HG03442 (cell line): ENCODE data around the gene LRP3.
"Not testable (repeated sequence)": the region's sequence is repeated elsewhere in the genome, so short reads cannot be mapped to it uniquely, and the experiment has no call there.

Experiments used
- ATAC-seq: cut with Tn5 transposase; IDR thresholded peaks from one replicate; pipeline ENCODE4 v1.9.1; 2021; ENCODE audit warnings: mild to moderate bottlenecking, moderate library complexity; ENCODE audit not compliant: unreplicated experiment

The LRP3 gene, protein sequence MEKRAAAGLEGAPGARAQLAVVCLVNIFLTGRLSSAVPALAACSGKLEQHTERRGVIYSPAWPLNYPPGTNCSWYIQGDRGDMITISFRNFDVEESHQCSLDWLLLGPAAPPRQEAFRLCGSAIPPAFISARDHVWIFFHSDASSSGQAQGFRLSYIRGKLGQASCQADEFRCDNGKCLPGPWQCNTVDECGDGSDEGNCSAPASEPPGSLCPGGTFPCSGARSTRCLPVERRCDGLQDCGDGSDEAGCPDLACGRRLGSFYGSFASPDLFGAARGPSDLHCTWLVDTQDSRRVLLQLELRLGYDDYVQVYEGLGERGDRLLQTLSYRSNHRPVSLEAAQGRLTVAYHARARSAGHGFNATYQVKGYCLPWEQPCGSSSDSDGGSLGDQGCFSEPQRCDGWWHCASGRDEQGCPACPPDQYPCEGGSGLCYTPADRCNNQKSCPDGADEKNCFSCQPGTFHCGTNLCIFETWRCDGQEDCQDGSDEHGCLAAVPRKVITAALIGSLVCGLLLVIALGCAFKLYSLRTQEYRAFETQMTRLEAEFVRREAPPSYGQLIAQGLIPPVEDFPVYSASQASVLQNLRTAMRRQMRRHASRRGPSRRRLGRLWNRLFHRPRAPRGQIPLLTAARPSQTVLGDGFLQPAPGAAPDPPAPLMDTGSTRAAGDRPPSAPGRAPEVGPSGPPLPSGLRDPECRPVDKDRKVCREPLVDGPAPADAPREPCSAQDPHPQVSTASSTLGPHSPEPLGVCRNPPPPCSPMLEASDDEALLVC

GRCh38 chr19:33193865-33194362, at the start of gene LRP3:
Gene LRP3, plus strand, starts transcription at chr19:33194330. Its CDS starts 456 bp downstream, at chr19:33194786.
- no peak for ATAC-seq

DNA sequence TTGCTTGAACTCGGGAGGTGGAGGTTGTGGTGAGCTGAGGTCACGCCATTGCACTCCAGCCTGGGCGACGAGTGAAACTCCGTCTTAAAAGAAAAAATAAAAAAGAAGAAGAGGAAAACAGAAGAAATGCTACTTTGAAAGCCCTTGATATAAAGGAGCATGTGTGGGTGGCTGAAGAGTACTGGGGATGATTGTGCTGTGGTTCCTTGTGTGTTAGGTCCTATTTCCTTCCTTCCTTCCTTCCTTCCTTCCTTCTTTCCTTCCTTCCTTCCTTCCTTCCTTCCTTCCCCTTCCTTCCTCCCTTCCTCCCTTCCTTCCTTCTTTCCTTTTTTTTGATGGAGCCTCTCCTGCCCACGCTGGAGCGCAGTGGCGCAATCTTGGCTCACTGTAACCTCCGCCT, 47.9 kb upstream of the LRP3 start:
- no peak for ATAC-seq

GRCh38 chr19:33147538-33147937, 46.6 kb upstream of the LRP3 start:
- no peak for ATAC-seq

DNA sequence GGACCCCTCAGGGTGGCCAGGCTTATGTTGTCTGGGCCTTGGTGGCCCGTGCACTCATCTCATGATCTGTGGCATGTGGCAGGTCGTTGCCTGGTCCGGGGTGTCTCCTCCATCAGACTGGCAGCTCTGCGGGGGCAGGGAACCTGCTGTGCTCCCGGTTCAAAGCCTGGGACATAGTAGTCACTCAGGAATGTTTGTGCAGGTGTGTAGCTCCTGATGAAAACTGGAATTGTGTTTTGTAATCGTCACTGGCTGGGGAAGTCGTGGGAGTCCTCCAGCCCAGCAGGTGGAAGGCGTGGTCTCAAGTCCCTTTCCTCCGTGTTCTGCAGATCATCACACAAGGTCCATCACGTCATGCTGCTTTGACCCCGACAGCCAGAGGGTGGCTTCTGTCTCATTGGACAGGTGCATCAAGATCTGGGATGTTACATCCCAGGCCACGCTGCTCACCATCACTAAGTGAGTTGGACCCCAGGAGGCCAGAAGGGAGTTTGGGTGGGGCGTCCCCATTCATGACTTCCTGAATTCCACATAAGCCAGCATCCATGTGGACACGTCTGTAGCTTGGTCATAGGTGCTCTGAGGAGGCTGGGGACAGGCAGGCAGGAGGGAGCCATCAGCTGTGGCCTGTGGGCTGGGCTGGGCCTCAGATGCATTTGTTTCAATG, 43.1 kb upstream of the LRP3 start:
- ATAC-seq: no peak

- no peak for ATAC-seq
Observed at GRCh38 chr19:33152176-33152575, 42.0 kb upstream of the LRP3 start.

- not testable (repeated sequence) for ATAC-seq
Observed at GRCh38 chr19:33152625-33153024, 41.5 kb upstream of the LRP3 start.

DNA sequence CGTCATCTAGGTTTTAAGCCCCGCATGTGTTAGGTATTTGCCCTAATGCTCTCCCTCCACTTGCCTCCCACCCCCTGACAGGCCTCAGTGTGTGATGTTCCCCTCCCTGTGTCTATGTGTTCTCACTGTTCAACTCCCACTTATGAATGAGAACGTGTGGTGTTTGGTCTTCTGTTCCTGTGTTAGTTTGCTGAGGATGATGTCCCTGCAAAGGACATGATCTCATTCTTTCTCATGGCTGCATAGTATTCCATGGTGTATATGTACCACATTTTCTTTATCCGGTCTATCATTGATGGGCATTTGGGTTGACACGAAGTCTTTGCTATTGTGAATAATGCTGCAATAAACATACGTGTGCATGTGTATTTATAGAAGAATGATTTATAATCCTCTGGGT, 39.8 kb upstream of the LRP3 start:
- not testable (repeated sequence) for ATAC-seq

- ATAC-seq: no peak
Observed at GRCh38 chr19:33156334-33156733, 37.8 kb upstream of the LRP3 start.

DNA sequence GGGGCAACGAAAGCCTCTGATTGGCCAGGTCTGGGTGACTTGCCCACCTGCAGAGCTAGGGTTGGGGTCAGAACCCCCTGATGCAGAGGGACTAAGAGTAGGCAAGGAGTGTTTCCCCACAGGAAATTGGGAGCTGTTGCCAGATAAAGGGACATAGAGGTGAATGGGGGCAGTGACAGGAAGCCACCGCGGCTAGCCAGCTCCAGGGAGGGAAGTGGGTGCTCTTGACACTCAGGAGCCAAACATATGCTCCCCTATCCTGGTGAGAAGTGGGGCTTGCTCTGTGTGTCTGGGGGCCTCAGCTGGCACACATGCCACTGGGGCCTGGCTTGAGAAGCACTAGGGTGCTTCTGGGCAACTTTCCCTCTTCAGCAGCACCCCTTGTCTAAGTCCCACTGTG, 36.2 kb upstream of the LRP3 start:
- no peak for ATAC-seq

- no peak for ATAC-seq
Observed at GRCh38 chr19:33158365-33158764, 35.8 kb upstream of the LRP3 start.

GRCh38 chr19:33159149-33159548, 35.0 kb upstream of the LRP3 start:
- no peak for ATAC-seq

DNA sequence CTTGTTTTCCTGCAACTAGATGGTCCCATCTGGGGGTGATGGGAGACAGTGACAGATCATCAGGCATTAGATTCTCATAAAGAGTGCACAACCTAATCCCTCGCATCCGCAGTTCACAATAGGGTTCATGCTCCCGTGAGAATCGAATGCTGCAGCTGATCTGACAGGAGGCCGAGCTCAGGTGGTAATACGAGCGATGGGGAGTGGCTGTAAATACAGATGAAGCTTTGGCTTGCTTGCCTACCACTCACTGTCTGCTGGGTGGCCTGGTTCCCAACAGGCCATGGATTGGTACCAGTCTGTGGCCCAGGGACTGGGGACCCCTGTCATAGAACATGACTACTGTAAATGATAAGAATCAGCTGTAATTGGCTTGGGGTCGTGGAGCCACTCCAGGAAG, 34.2 kb upstream of the LRP3 start:
- no peak for ATAC-seq

DNA sequence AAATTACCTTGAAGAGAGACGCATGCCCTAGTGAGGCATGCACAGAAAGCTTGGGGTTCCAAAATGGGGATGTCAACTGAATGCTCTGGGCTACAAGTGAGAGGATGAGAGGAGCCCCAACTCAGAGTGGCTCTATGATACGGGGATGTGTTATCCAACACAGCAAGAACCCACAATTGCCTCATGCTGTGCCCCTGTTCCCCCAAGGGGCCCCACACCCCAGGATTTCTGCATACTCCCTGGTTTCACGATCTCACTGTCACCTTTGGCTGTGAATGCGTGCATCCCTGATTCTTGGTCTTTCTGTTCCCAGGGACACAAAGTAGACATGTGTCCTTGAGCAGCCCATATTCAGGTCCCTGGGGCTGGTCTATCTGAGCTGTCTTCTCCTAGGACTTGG, 32.9 kb upstream of the LRP3 start:
- no peak for ATAC-seq

DNA sequence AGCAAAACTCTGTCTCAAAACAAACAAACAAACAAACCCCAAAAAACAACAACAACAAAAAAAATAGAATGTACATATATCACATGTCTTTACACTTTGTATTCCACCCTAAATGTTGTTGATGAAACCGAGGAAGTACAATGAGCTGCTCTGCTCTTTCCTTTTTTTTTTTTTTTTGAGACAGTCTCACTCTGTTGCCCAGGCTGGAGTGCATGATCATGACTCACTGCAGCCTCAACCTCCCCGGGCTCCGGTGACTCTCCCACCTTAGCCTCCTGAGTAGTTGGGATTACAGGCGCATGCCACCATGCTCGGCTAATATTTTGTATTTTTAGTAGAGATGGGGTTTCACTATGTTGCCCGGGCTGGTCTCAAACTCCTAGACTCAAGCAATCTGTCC, 30.6 kb upstream of the LRP3 start:
- no peak for ATAC-seq

DNA sequence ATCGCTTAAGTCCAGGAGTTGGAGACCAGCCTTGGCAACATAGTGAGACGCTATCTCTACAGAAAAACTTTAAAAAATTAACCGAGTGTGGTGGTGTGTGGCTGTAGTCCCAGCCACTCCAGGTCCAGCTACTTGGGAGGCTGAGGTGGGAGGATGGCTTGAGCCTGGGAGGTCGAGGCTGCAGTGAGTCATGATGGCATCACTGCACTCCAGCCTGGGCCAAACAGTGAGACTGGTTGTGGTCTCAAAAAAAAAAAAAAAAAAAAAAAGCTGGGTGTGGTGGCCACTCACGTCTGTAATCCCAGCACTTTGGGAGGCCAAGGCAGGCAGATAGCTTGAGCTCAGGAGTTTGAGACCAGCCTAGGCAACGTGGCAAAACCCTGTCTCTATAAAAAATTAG, 28.1 kb upstream of the LRP3 start:
- not testable (repeated sequence) for ATAC-seq

- ATAC-seq: no peak
Observed at GRCh38 chr19:33167438-33167837, 26.7 kb upstream of the LRP3 start.

DNA sequence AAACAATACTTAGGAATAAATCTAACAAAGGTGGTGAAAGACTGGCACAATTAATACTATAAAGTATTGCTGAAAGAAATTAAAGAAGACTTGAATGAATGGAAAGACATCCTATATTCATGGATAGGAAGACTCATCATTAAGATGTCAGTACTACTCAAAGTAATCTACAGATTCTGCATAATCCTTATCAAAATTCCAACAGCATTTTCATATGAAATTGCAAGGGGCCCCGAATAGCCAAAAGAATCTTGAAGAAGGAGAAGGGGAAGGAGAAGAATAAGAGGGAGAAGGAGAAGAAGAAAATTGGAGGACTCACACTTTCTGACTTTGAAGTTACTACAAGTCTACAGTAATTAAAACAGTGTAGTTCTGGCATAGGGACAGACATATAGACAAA, 25.6 kb upstream of the LRP3 start:
- no peak for ATAC-seq

DNA sequence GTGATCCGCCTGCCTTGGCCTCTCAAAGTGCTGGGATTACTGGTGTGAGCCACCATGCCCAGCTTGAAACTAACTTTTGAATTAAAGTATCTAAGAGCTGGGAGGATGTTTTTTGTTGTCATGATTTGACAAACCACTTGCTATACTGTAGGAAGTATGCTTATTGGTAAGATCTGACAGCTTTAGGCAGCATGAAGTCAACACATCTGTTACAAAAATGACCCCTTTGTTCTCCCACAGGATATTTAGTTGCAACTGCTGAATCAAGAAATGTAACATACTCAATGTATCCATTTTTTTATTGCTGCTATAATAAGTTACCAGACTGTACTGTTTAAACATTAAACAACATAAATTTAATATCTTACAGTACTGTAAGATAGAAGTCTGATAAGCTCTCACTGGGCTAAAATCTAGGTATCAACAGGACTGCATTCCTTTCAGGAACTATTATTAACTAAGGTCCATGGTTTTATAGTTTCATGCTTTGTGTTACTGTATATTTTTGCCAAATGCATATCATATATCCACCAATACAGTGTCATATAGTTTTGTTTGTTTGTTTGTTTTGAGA, 22.8 kb upstream of the LRP3 start:
- ATAC-seq: no peak

DNA sequence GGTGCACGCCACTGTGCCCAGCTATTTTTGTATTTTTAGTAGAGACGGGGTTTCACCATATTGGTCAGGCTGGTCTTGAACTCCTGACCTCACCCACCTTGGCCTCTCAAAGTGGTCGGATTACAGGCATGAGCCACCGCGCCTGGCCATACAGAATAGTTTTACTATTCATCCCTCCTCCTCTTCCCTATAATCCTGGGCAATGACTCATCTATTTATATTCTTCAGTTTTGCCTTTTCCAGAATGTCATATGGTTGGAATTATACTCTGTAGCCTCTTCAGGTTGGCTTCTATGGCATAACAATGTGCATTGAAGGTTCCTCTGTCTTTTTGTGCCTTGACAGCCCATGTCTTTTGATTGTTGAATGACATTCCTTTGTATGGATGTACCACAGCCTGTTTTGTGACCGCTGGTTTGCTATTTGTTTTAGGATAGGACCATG, 22.2 kb upstream of the LRP3 start:
- ATAC-seq: no peak

GRCh38 chr19:33174186-33174585, 19.9 kb upstream of the LRP3 start:
- no peak for ATAC-seq

- ATAC-seq: no peak
Observed at GRCh38 chr19:33175156-33175782, 18.9 kb upstream of the LRP3 start.
